GM12891 (cell line): ENCODE data around the gene AVPR2.

Experiments used
- POLR2A ChIP-seq: IDR thresholded peaks from 2 replicates; pipeline ENCODE4 v1.6.1; 2011; ENCODE audit warnings: low read depth, low read length, control low read depth
- POLR2AphosphoS5 ChIP-seq: IDR thresholded peaks from 2 replicates; pipeline ENCODE4 v1.6.1; 2011; ENCODE audit warnings: low read depth, low read length, control low read depth
- TAF1 ChIP-seq: IDR thresholded peaks from 2 replicates; pipeline ENCODE4 v1.6.1; 2011; ENCODE audit warnings: low read depth, low read length, control low read depth

- TF ChIP-seq POLR2AphosphoS5 (no peak), POLR2A (no peak), TAF1 (no peak)
These were observed 32.3 kb upstream of the AVPR2 start for GRCh38 chrX:153871946-153872878.
